Measurements from ENCODE around the gene SPRY4. TPM values are rescaled to one million over a fixed set of nuclear protein-coding genes. Genes with fewer than 3 reads are reported as not detected.

The SPRY4 gene
- total and polyA plus RNA-seq, 2 of the 8 experiments (the other 6 are each of a cell fraction or from before 2014, with no cell fraction given) = 59.1 to 113 TPM

DNA sequence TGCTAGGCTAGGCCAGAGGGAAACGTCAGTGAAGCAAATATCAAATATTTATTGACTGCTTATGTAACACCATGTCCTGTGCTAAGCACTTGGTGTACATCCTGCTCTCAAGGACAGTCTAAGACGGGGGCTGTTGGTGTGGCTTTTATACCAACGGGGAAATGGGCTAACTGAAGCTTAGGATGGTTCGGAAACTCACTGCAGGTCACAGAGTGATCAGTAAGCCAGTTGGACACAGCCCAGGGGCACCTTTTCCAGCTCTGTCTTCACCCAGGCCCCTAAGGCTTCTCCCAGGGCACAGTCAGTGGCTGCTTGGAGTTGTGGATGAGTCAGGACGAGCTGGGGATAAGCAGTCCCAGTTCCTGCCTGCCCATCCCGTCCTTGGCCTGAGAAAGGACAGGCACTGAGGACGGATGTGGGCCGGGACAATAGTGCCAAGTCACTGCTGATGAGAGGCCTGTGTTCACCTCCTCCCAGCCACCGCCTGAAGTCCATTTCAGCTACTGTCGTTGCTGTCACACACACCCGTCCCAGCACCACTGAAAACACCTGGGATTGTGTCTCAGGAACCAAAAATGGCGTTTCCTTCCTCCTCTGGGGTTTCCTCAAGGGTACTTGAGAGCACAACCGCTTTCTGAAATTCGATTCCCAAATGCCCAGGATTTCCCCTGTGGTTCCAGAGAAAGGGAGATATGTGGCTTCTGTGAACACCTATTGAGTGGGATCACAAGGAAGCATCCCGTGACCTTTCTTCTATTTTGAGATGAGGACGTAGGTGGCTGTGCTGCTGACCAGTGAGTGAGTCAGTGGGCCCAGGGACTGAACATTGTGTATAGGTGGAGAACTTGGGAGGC is 17.5 kb upstream of the SPRY4 start (continued):
- TF ChIP-seq CHD2 (IDR thresholded peaks at IDR 0.05; ENCODE audit: low read length) = no peak
- TF ChIP-seq KDM1A (IDR thresholded peaks at IDR 0.05; ENCODE audit: borderline replicate concordance, low read length) = no peak
- TF ChIP-seq, protein P1, sequence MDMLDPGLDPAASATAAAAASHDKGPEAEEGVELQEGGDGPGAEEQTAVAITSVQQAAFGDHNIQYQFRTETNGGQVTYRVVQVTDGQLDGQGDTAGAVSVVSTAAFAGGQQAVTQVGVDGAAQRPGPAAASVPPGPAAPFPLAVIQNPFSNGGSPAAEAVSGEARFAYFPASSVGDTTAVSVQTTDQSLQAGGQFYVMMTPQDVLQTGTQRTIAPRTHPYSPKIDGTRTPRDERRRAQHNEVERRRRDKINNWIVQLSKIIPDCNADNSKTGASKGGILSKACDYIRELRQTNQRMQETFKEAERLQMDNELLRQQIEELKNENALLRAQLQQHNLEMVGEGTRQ (IDR thresholded peaks at IDR 0.05; ENCODE audit: low read length) = no peak
- no peak for TF ChIP-seq BCL11A (IDR thresholded peaks at IDR 0.05; ENCODE audit: low read depth in 2 of 2, low read length in 2 of 2)
- no peak for TF ChIP-seq CREB1 (IDR thresholded peaks at IDR 0.05)
- TF ChIP-seq NRF1 (IDR thresholded peaks at IDR 0.05; ENCODE audit: low read depth, low read length) = no peak
- TF ChIP-seq POLR2A (IDR thresholded peaks at IDR 0.05; ENCODE audit: control extremely low read depth in 1 of 2, low read depth in 2 of 2, low read length in 2 of 2) = no peak
- TF ChIP-seq TCF12 (IDR thresholded peaks at IDR 0.05; ENCODE audit: low read depth, low read length) = no peak
- TF ChIP-seq NANOG (IDR thresholded peaks at IDR 0.05; ENCODE audit: insufficient read depth, low read depth, low read length, poor library complexity, severe bottlenecking) = no peak

All from H1 (cell line).